ENCODE results near the gene MYOM1.
"Not testable (repeated sequence)": the region's sequence is repeated elsewhere in the genome, so short reads cannot be mapped to it uniquely, and the experiment has no call there.

MYOM1 gene

DNA sequence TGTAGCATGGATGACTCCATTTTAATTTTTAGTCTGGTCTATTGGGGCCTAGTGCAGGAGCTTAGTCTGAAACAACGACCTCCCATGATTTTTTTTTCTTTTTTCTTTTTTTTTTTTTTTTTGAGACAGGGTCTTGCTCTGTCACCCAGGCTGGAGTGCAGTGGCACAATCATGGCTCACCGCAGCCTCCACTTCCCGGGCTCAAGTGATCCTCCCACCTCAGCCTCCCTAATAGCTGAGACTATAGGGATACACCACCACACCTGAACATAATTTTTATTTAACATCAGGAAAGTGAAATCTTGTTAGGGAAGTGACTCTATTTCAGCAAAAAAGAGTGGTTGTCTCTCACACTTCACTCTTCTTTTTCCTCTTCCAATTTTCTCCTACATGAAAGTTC is 191.7 kb downstream of the MYOM1 start:
- not testable (repeated sequence) for H3K9me3 ChIP-seq (ENCODE audit: low read length); H3K36me3 ChIP-seq (ENCODE audit: insufficient read depth, low read length); H3K27me3 ChIP-seq (ENCODE audit: control insufficient read depth in 1 of 2, insufficient read depth in 2 of 2, low read length in 2 of 2); H3K9ac ChIP-seq (ENCODE audit: low read length); H3K4me3 ChIP-seq (ENCODE audit: low read depth in 1 of 2, low read length in 2 of 2); H3K27ac ChIP-seq (ENCODE audit: low read depth, low read length)
- H3K4me1 ChIP-seq (ENCODE audit: insufficient read depth, low read length), result peaks cover 13% of the 10 kb centered on the region

DNA sequence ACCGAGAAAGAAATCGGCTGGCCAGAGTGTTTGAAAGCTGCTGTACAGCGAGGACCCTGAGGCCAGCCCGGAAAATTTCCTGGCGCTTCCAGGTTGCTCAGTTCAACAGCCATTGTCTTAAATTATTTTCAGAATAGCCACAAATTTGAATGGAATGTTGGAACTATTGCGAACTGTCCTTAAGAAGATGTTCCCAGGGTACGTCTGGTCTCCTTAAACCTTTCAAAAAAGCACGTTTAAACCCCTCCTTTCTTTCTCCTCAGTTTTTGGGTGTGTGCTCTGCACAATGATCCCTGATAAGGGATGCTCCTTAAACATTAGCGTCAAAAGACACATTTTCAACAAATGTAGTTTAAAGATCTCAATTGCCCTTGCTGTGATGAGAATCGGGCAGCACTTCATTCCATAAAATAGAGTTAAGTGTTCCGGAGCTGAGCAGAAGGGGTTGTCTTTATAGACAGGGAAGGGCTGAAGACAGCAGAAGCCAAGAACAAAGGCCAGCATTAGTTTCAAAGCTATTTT is 192.3 kb downstream of the MYOM1 start:
- H3K4me3 ChIP-seq (ENCODE audit: low read depth in 1 of 2, low read length in 2 of 2), result no peak overlapping the region
- H3K9ac ChIP-seq (ENCODE audit: low read length), result no peak overlapping the region
- H3K36me3 ChIP-seq (ENCODE audit: insufficient read depth, low read length), result no peaks in the 10 kb centered on the region
- H3K4me1 ChIP-seq (ENCODE audit: insufficient read depth, low read length), result peaks cover 13% of the 10 kb centered on the region
- no peaks in the 10 kb centered on the region for H3K27me3 ChIP-seq (ENCODE audit: control insufficient read depth in 1 of 2, insufficient read depth in 2 of 2, low read length in 2 of 2)
- H3K9me3 ChIP-seq (ENCODE audit: low read length), result no peaks in the 10 kb centered on the region
- no peak overlapping the region for H3K27ac ChIP-seq (ENCODE audit: low read depth, low read length)

- no peaks in the 10 kb centered on the region for H3K36me3 ChIP-seq (ENCODE audit: insufficient read depth, low read length)
- peaks cover 13% of the 10 kb centered on the region for H3K4me1 ChIP-seq (ENCODE audit: insufficient read depth, low read length)
- no peaks in the 10 kb centered on the region for H3K9me3 ChIP-seq (ENCODE audit: low read length)
- H3K27me3 ChIP-seq (ENCODE audit: control insufficient read depth in 1 of 2, insufficient read depth in 2 of 2, low read length in 2 of 2), result no peaks in the 10 kb centered on the region
- H3K4me3 ChIP-seq (ENCODE audit: low read depth in 1 of 2, low read length in 2 of 2), result no peak overlapping the region
- no peak overlapping the region for H3K27ac ChIP-seq (ENCODE audit: low read depth, low read length)
- no peak overlapping the region for H3K9ac ChIP-seq (ENCODE audit: low read length)
These were observed 194.2 kb downstream of the MYOM1 start for GRCh38 chr18:3025544-3025943.

DNA sequence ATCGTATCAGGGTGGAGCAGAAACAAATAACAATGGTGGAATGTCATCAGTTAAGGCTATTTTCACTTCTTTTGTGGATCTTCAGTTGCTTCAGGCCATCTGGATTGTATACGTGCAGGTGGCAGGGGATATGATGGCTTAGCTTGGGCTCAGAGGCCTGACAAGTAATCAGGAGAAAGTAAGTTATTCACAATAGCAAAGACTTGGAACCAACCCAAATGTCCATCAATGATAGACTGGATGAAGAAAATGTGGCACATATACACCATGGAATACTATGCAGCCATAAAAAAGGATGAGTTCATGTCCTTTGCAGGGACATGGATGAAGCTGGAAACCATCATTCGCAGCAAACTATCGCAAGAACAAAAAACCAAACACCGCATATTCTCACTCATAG is 196.2 kb downstream of the MYOM1 start:
- H3K4me1 ChIP-seq (ENCODE audit: insufficient read depth, low read length); H3K27me3 ChIP-seq (ENCODE audit: control insufficient read depth in 1 of 2, insufficient read depth in 2 of 2, low read length in 2 of 2); H3K36me3 ChIP-seq (ENCODE audit: insufficient read depth, low read length); H3K27ac ChIP-seq (ENCODE audit: low read depth, low read length); H3K9me3 ChIP-seq (ENCODE audit: low read length); H3K4me3 ChIP-seq (ENCODE audit: low read depth in 1 of 2, low read length in 2 of 2); H3K9ac ChIP-seq (ENCODE audit: low read length): not testable (repeated sequence)

All from muscle layer of colon (tissue), 2 donors.